NCI-H146 treated with DMSO at 0.1 percent for 48 hours (cell line): ENCODE data around the gene TMPRSS11D.

Experiments used
- DNase-seq: peaks from one replicate; lab custom pipeline; 2025; ENCODE audit not compliant: unreplicated experiment; lab: John Stamatoyannopoulos, UW

TMPRSS11D gene

GRCh38 chr4:67886281-67886680 lies 2.5 kb upstream of the TMPRSS11D start:
- DNase-seq, result no peak

- DNase-seq, result no peak
Measured at GRCh38 chr4:67885762-67886161, 2.0 kb upstream of the TMPRSS11D start.

- no peak for DNase-seq
Measured at GRCh38 chr4:67884701-67885100, 899 bp upstream of the TMPRSS11D start.

GRCh38 chr4:67883458-67883857 lies 344 bp downstream of the TMPRSS11D start:
- DNase-seq, result no peak

GRCh38 chr4:67880866-67881610 lies 2.8 kb downstream of the TMPRSS11D start:
- DNase-seq, result no peak

DNA sequence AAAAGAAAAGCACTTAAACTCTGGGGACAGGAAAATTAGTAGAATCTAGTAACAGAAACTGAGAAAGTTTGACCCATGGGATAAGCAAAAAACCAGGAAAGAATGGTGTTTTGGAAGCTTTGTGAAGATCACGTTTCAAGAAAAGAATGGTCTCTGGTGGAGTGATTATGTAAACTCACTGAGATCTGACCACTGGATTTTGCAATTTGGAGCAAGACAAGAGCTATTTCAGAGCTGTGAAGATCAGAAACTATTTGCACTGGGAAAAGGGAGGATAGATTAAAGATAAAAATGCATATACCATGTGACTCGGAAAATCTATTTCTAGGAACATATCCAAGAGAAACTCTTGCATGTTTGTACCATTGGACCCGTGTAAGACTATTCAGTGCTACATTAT lies 4.3 kb downstream of the TMPRSS11D start:
- no peak for DNase-seq

DNA sequence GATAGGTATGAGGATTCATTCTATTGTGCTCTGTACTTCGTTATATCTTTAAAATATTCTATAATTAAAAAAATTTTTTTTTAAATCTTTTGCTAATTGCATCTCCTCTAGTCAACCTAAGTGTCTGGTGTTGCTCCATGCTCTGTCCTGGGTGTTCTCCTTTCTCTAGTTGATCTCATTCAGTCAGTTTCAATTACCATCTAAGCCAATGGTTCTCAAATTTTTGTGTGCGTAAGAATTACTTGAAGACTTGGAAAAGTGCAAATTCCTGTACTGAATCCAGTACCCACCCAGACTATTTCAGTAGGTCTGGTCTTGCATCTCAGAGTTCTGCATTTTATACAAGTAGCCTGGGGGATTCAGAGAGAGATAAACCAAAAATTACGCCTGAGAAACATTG lies 6.7 kb downstream of the TMPRSS11D start:
- no peak for DNase-seq

DNA sequence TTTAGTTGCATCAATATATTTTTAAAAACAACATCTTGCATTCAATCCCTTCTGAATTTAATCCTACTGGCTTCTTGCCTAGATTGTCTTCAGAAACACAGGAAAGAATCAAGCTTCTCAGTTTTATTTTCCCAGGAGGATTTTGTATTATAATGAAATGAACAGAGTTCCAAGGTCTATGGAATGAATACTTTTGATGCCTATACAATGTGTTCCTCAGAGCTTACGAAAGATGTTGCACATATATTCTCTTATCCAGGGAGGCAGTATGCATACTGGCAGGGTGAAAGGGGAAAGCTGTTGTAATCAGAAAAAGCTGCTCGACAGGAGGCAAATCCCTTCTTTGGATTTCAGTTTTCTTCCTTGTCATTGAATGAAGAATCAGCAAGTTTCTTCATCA lies 8.8 kb downstream of the TMPRSS11D start:
- DNase-seq, result no peak

DNA sequence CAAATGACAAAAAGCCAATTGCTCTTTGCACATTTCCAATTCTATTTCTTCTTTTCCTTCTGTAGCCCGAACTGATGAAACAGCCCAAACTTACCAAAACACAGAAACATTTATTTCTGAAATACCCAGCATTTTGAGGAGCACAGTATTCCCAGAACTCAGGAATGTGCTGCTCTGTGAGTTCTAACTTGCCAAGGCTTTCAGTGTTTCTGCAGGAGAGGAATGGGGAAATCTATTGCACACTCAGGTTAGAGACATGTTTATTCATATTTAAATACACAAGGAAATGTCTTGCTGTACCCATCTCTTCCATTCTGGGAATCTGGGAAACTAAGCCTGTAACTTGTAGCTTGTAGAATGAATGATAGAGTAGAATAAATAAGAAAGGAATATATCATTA lies 10.7 kb downstream of the TMPRSS11D start:
- DNase-seq, result no peak

DNA sequence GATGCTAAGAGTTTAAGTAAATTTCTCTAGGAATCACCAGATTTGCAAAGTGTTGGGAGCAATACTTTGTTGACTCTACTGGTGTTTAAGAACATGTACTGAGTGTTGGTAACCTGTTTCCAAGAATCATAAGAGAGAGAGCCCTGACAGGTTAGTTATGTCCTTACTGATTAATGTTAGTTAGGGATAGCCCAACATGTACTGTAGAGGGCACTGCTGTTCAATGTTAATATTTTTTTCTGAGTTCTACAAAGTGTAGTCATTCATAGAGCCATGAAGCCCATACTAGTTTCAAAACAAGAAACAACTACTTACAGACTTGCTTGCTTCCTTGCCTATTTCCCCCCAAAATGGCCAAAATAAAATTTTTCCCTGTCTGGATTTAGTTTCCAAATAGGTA lies 11.9 kb downstream of the TMPRSS11D start:
- DNase-seq, result peak; percentile 35

- DNase-seq, result no peak
Measured at GRCh38 chr4:67869580-67870190, 14.1 kb downstream of the TMPRSS11D start.

GRCh38 chr4:67861513-67861912 lies 22.3 kb downstream of the TMPRSS11D start:
- no peak for DNase-seq

- DNase-seq, result no peak
Measured at GRCh38 chr4:67853336-67853735, 30.5 kb downstream of the TMPRSS11D start.

DNA sequence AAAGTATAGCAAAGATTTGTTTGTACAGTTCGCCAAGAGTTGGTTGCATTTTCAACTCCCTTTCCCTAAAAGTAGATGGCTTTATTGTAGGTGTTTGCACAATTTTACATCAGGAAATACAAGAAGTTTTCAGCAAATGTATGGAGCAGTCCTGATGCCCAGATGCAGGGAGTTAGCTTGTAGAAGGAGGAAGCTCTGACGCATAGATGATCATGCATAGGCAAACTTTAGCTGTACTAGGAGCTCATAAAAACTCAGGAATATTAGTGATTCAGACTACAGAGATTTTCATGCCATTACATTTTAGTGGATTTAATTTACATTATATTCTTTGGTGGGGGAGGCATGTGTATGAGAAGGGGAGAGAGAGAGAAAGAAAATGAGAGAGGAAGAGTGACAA lies 62.9 kb downstream of the TMPRSS11D start:
- no peak for DNase-seq

DNA sequence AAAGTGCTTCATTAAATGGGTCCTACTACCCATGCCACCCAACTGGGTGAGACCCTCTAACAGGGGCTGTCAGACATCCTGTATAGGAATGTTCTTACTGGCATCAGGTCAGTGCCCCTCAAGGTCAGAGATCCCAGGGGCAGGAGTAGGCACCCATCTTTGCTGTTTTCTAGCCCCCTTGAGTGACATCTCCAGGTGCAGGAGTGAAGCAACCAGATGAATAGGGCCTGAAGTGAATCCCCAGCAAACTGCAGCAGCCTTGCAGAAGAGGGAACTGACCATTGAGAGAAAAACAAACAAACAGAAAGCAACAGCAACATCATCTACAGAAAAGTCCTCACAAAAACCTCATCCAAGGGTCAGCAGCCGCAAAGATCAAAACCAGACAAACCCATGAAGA lies 73.8 kb downstream of the TMPRSS11D start:
- no peak for DNase-seq

GRCh38 chr4:67809502-67809901 lies 74.3 kb downstream of the TMPRSS11D start:
- DNase-seq, result no peak

DNA sequence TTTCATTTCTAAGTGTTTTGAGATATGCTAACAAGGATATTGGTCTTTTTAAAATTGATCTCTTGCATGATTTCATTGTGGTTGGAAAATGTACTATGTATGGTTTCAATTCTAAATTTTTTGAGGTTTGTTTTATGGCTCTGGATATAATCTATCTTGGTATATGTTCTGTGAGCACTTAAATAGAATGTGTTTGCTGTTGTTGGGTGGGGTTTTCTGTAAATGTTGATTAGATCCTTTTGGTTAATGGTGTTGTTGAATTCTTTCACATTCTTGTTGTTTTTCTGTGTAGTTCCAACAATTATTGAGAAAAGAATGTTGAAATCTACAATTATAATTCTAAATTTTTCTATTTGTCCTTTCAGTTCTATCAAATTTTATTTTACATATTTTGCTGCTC lies 87.0 kb downstream of the TMPRSS11D start:
- no peak for DNase-seq

DNA sequence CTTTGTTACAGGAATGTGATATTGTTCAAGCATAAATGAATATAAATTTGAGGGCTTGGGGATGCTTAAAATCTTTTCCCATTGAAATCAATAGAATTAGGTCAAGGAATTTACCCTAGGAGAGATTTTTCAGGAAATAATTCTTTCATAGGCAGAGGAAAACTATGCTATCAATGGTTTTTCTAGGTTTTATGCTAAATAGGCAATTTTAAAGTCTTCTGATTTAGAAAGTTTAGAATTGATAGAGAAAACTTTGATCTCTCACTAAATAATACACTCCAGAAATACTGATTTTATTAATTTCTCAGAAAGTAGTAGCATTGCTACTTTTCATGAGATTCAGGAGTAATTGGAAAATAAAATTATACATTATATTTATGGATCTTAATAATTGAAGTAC lies 93.1 kb downstream of the TMPRSS11D start:
- no peak for DNase-seq

- DNase-seq, result no peak
Measured at GRCh38 chr4:67787311-67787710, 96.5 kb downstream of the TMPRSS11D start.

- DNase-seq, result no peak
Measured at GRCh38 chr4:67785528-67785927, 98.3 kb downstream of the TMPRSS11D start.

- DNase-seq, result no peak
Measured at GRCh38 chr4:67779631-67780030, 104.2 kb downstream of the TMPRSS11D start.

DNA sequence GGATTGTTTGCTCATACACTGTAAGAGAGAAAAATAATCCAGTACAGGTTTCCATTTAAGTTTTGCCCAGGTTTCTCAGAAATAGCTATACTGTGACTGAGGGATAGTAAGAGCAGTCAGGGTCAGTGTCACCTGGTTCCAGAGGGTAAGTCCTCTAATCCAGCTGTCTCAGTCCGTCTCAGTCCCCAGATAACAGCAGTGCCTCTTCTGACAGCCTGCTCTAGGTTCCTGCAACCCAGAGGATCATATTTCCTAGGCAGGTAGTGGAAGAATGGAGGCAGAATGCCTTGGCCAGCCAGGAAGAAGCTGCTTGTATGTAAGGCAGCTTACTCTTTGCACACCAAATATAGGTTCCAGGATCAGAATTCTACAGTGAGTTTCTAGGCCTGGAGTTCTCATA lies 107.1 kb downstream of the TMPRSS11D start:
- DNase-seq, result no peak
